T-cell (primary cell): ENCODE measurements around the gene BMP6. TPM values are rescaled to one million over a fixed set of nuclear protein-coding genes. Genes with fewer than 3 reads are reported as not detected.

ENCODE experiments used
- ATAC-seq, 4 experiments: fragments of 200-7000 bp in 3 of 4; fragments of 150-1000 bp in 1 of 4; cut with Tn5 transposase; replicated peaks in 1 of 4; 1 replicate in 3 of 4; 2 replicates in 1 of 4; pipeline ENCODE4 v1.10.0; 2021; ENCODE audit warnings: moderate library complexity in 3 of 4, mild to moderate bottlenecking in 2 of 4, moderate number of reproducible peaks in 1 of 4
- CTCF ChIA-PET, 2 donors: fragments of 300-600 bp; sonication (Branson Sonifier 250); formaldehyde crosslinking; loops; one replicate each; lab custom pipeline; 2022; ENCODE audit warnings: antibody characterized with exemption in 2 of 2; lab: Charles Lee
- POLR2A ChIA-PET, 2 donors: fragments of 300-600 bp; sonication (Branson Sonifier 250); formaldehyde crosslinking; loops; one replicate each; lab custom pipeline; 2022; ENCODE audit warnings: antibody characterized with exemption in 2 of 2; lab: Charles Lee
- DNase-seq, 35 experiments: peaks; one replicate each; pipeline versions ENCODE4 v3.0.0 to v3.0.0-alpha.2; 2013 to 2023
- H3K27ac ChIP-seq: one replicate; pipeline ENCODE4 v1.5.1; 2013; ENCODE audit warnings: low read length
- H3K27me3 ChIP-seq, 2 experiments: replicated peaks in 1 of 2; 1 replicate in 1 of 2; 2 replicates in 1 of 2; pipeline versions ENCODE4 v1.6.1 to v1.7.0; 2013; ENCODE audit warnings: low read length in 1 of 2, mixed read lengths in 1 of 2; ENCODE audit not compliant: control insufficient read depth in 2 of 2, insufficient read depth in 2 of 2; ENCODE audit errors: extremely low read depth in 1 of 2
- H3K36me3 ChIP-seq, 2 donors: 1 replicate in 1 of 2; 2 replicates in 1 of 2; pipeline versions ENCODE4 v1.6.1 to v1.7.0; 2013; ENCODE audit warnings: low read length in 1 of 2; ENCODE audit not compliant: control insufficient read depth in 2 of 2, insufficient read depth in 1 of 2; ENCODE audit errors: extremely low read depth in 1 of 2
- H3K4me1 ChIP-seq, 2 experiments: 1 replicate in 1 of 2; 2 replicates in 1 of 2; pipeline versions ENCODE4 v1.6.1 to v1.7.0; 2013; ENCODE audit warnings: low read length in 2 of 2, mixed read lengths in 1 of 2; ENCODE audit not compliant: insufficient read depth in 2 of 2, control insufficient read depth in 1 of 2; ENCODE audit errors: extremely low read depth in 1 of 2
- H3K4me3 ChIP-seq, 2 donors: 1 replicate in 1 of 2; 2 replicates in 1 of 2; pipeline versions ENCODE4 v1.5.1 to v1.7.0; 2013; ENCODE audit warnings: mild to moderate bottlenecking in 2 of 2, low read length in 1 of 2, moderate library complexity in 1 of 2; ENCODE audit not compliant: control insufficient read depth in 1 of 2; ENCODE audit errors: extremely low read depth in 1 of 2
- H3K9me3 ChIP-seq: 2 replicates; pipeline ENCODE4 v1.7.0; 2013
- H3K27ac Mint-ChIP-seq, 2 donors: one replicate each; pipeline ENCODE4 v1.8.0; 2020 to 2021; ENCODE audit warnings: mild to moderate bottlenecking in 2 of 2, mixed read lengths in 2 of 2
- H3K27me3 Mint-ChIP-seq, 2 donors: one replicate each; pipeline ENCODE4 v1.8.0; 2021 to 2022; ENCODE audit warnings: mixed read lengths in 2 of 2
- H3K36me3 Mint-ChIP-seq: one replicate; pipeline ENCODE4 v1.8.0; 2021; ENCODE audit warnings: mixed read lengths
- H3K4me1 Mint-ChIP-seq, 3 donors: one replicate each; pipeline ENCODE4 v1.8.0; 2020 to 2022; ENCODE audit warnings: mixed read lengths in 3 of 3, mild to moderate bottlenecking in 1 of 3
- H3K4me3 Mint-ChIP-seq, 3 donors: one replicate each; pipeline ENCODE4 v1.8.0; 2020 to 2022; ENCODE audit warnings: mild to moderate bottlenecking in 3 of 3, mixed read lengths in 3 of 3, moderate library complexity in 3 of 3
- H3K9me3 Mint-ChIP-seq, 3 donors: one replicate each; pipeline ENCODE4 v1.8.0; 2020 to 2022; ENCODE audit warnings: mixed read lengths in 3 of 3
- WGBS: methylation state at CpG from one replicate; pipeline ENCODE4 v1.1.5; 2013; ENCODE audit warnings: missing lambda C conversion rate; ENCODE audit not compliant: insufficient coverage; 5-methylcytosine and 5-hydroxymethylcytosine counted together
- total RNA-seq, 35 experiments: library from RNA in 6 of 35; stranded (reverse) in 6 of 35; fragments of 120-200 nt in 1 of 35; gene quantifications; one replicate each; pipeline versions ENCODE4 v1.2.1 to v1.2.4 and lab custom pipeline; 2013 to 2026

BMP6 gene
- total RNA-seq, 5 donors from 2014 or later (not counting 1 experiment from before 2014, with no cell fraction given), result 0.09 to 0.23 (median 0.13) TPM; not detected in 1

- ChIA-PET CTCF (no interaction called here), POLR2A (no interaction called here)
- Histone ChIP-seq H3K27ac (no peak overlapping the region), H3K36me3 (no peaks in the 10 kb centered on the region), H3K27me3 (peaks cover 0 to 4% of the 10 kb centered on the region in 2 experiments), H3K9me3 (peaks cover 3% of the 10 kb centered on the region), H3K4me1 (no peaks in the 10 kb centered on the region), H3K4me3 (no peak overlapping the region)
- no peaks in the 10 kb centered on the region for H3K4me1 Mint-ChIP-seq
- H3K4me3 Mint-ChIP-seq, result no peak overlapping the region
- DNase-seq, result no peak
- peaks cover 0 to 8% (median 6%) of the 10 kb centered on the region in 3 donors for H3K9me3 Mint-ChIP-seq
- H3K27ac Mint-ChIP-seq, result no peak overlapping the region
- ATAC-seq, result no peak
- H3K36me3 Mint-ChIP-seq, result no peaks in the 10 kb centered on the region
- WGBS, result 70% methylated on average over 2 of the region's 7 CpGs
- H3K27me3 Mint-ChIP-seq, result peaks cover 7 to 12% of the 10 kb centered on the region in 2 donors
Measured at GRCh38 chr6:7846966-7847818, 121.3 kb downstream of the BMP6 start.

GRCh38 chr6:7848229-7848628 lies 122.3 kb downstream of the BMP6 start:
- no peak overlapping the region for H3K4me3 Mint-ChIP-seq
- CTCF ChIA-PET, result no interaction called here
- DNase-seq (no peak), ATAC-seq (no peak)
- Histone ChIP-seq H3K9me3 (peaks cover 3% of the 10 kb centered on the region), H3K4me3 (no peak overlapping the region), H3K27me3 (peaks cover 0 to 2% of the 10 kb centered on the region in 2 experiments), H3K27ac (no peak overlapping the region), H3K4me1 (no peaks in the 10 kb centered on the region), H3K36me3 (no peaks in the 10 kb centered on the region)
- no peaks in the 10 kb centered on the region for H3K4me1 Mint-ChIP-seq
- peaks cover 7 to 12% of the 10 kb centered on the region in 2 donors for H3K27me3 Mint-ChIP-seq
- H3K9me3 Mint-ChIP-seq, result peaks cover 0 to 14% (median 12%) of the 10 kb centered on the region in 3 donors
- POLR2A ChIA-PET, result no interaction called here
- H3K27ac Mint-ChIP-seq, result no peak overlapping the region
- WGBS, result 47% methylated on average over 4 of the region's 4 CpGs
- H3K36me3 Mint-ChIP-seq, result no peaks in the 10 kb centered on the region

- DNase-seq (no peak), ATAC-seq (no peak)
- ChIA-PET POLR2A (no interaction called here), CTCF (no interaction called here)
- Histone ChIP-seq H3K9me3 (peaks cover 3% of the 10 kb centered on the region), H3K27me3 (peaks cover 0 to under 1% of the 10 kb centered on the region in 2 experiments), H3K27ac (no peak overlapping the region), H3K4me3 (no peak overlapping the region), H3K4me1 (no peaks in the 10 kb centered on the region), H3K36me3 (no peaks in the 10 kb centered on the region)
- Mint-ChIP-seq H3K36me3 (no peaks in the 10 kb centered on the region), H3K4me1 (no peaks in the 10 kb centered on the region), H3K27me3 (peaks cover 0 to 6% of the 10 kb centered on the region in 2 donors), H3K27ac (no peak overlapping the region), H3K9me3 (peaks cover 0 to 14% (median 12%) of the 10 kb centered on the region in 3 donors), H3K4me3 (no peak overlapping the region)
Measured at GRCh38 chr6:7851780-7852179, 125.9 kb downstream of the BMP6 start.

- ChIA-PET POLR2A (no interaction called here), CTCF (no interaction called here)
- Histone ChIP-seq H3K4me3 (no peak overlapping the region), H3K36me3 (no peaks in the 10 kb centered on the region), H3K27ac (no peak overlapping the region), H3K9me3 (no peaks in the 10 kb centered on the region), H3K4me1 (no peaks in the 10 kb centered on the region), H3K27me3 (peaks cover 0 to 8% of the 10 kb centered on the region in 2 experiments)
- Mint-ChIP-seq H3K36me3 (no peaks in the 10 kb centered on the region), H3K4me1 (no peaks in the 10 kb centered on the region), H3K27me3 (peaks cover 4 to 10% of the 10 kb centered on the region in 2 donors), H3K27ac (no peak overlapping the region), H3K4me3 (no peak overlapping the region), H3K9me3 (no peaks in the 10 kb centered on the region)
- ATAC-seq, result no peak
- WGBS, result 80% methylated on average over 1 of the region's 6 CpGs
- DNase-seq, result no peak
Measured at GRCh38 chr6:7859591-7859990, 133.7 kb downstream of the BMP6 start.

- Histone ChIP-seq H3K4me1 (no peaks in the 10 kb centered on the region), H3K27me3 (peaks cover 0 to 27% of the 10 kb centered on the region in 2 experiments), H3K36me3 (no peaks in the 10 kb centered on the region), H3K4me3 (no peak overlapping the region), H3K27ac (no peak overlapping the region), H3K9me3 (no peaks in the 10 kb centered on the region)
- POLR2A ChIA-PET, result no interaction called here
- ATAC-seq (no peak), DNase-seq (no peak)
- H3K36me3 Mint-ChIP-seq, result no peaks in the 10 kb centered on the region
- no peak overlapping the region for H3K4me3 Mint-ChIP-seq
- CTCF ChIA-PET, result no interaction called here
- no peaks in the 10 kb centered on the region for H3K9me3 Mint-ChIP-seq
- no peaks in the 10 kb centered on the region for H3K4me1 Mint-ChIP-seq
- no peak overlapping the region for H3K27ac Mint-ChIP-seq
- peaks cover 3 to 4% of the 10 kb centered on the region in 2 donors for H3K27me3 Mint-ChIP-seq
- no CpG with 5 or more reads among the region's 6 CpGs for WGBS
Measured at GRCh38 chr6:7865781-7866180, 139.9 kb downstream of the BMP6 start.

- Histone ChIP-seq H3K27ac (no peak overlapping the region), H3K4me3 (no peak overlapping the region), H3K4me1 (no peaks in the 10 kb centered on the region), H3K27me3 (peaks cover 0 to 27% of the 10 kb centered on the region in 2 experiments), H3K9me3 (no peaks in the 10 kb centered on the region), H3K36me3 (no peaks in the 10 kb centered on the region)
- no peak for DNase-seq
- H3K27ac Mint-ChIP-seq, result no peak overlapping the region
- H3K4me3 Mint-ChIP-seq, result no peak overlapping the region
- ATAC-seq, result no peak
- ChIA-PET POLR2A (no interaction called here), CTCF (no interaction called here)
- H3K36me3 Mint-ChIP-seq, result no peaks in the 10 kb centered on the region
- no peaks in the 10 kb centered on the region for H3K4me1 Mint-ChIP-seq
- no peaks in the 10 kb centered on the region for H3K9me3 Mint-ChIP-seq
- H3K27me3 Mint-ChIP-seq, result peaks cover 3 to 4% of the 10 kb centered on the region in 2 donors
- WGBS, result no CpG with 5 or more reads among the region's 1 CpG
Measured at GRCh38 chr6:7866526-7866925, 140.6 kb downstream of the BMP6 start.
